IMR-90 (cell line): ENCODE measurements around the gene BRIP1. TPM values are rescaled to one million over a fixed set of nuclear protein-coding genes. Genes with fewer than 3 reads are reported as not detected.

Experiments
- ATAC-seq: fragments of 200-7000 bp; cut with Tn5 transposase; 2 replicates; pipeline ENCODE4 v1.9.1; 2020; ENCODE audit warnings: low read depth, mild to moderate bottlenecking, moderate library complexity
- BruUV-seq: library from RNA; stranded (reverse); fragments of 400-500 nt; replicated peaks from 2 replicates; lab custom pipeline; 2021; lab: Mats Ljungman, UMichigan
- CTCF ChIA-PET: fragments of 300-600 bp; formaldehyde crosslinking; extraction: SDS; loops from one replicate; lab custom pipeline; 2021; ENCODE audit warnings: antibody characterized with exemption; lab: Yijun Ruan, JAX
- POLR2A ChIA-PET: fragments of 300-600 bp; sonication (Branson Sonifier 250); formaldehyde crosslinking; loops from one replicate; lab custom pipeline; 2022; ENCODE audit warnings: antibody characterized with exemption; ENCODE audit not compliant: unreplicated experiment; lab: Charles Lee
- DNase-seq: peaks from one replicate; pipeline ENCODE4 v3.0.0; 2013
- H2AFZ ChIP-seq: replicated peaks from 2 replicates; pipeline ENCODE3; 2013; ENCODE audit warnings: low read length, mild to moderate bottlenecking; ENCODE audit not compliant: poor library complexity
- H2AK5ac ChIP-seq: 2 replicates; pipeline ENCODE4 v1.6.1; 2013; ENCODE audit warnings: low read depth, low read length, inconsistent platforms
- H2AK9ac ChIP-seq: replicated peaks from 2 replicates; pipeline ENCODE3; 2013; ENCODE audit warnings: mild to moderate bottlenecking, low read depth, low read length, moderate library complexity; ENCODE audit not compliant: poor library complexity
- H2BK120ac ChIP-seq: 2 replicates; pipeline ENCODE4 v1.6.1; 2013; ENCODE audit warnings: low read depth, low read length, inconsistent platforms
- H2BK15ac ChIP-seq: 3 replicates; pipeline ENCODE4 v1.6.1; 2013; ENCODE audit warnings: low read depth, low read length, inconsistent platforms
- H2BK20ac ChIP-seq: 2 replicates; pipeline ENCODE4 v1.6.1; 2013; ENCODE audit warnings: low read depth, mild to moderate bottlenecking, inconsistent platforms, low read length, moderate library complexity
- H2BK5ac ChIP-seq: 2 replicates; pipeline ENCODE4 v1.6.1; 2013; ENCODE audit warnings: mild to moderate bottlenecking, low read depth, low read length, inconsistent platforms; ENCODE audit not compliant: poor library complexity, severe bottlenecking
- H3K14ac ChIP-seq: replicated peaks from 2 replicates; pipeline ENCODE4 v1.6.1; 2013; ENCODE audit warnings: low read depth, low read length, inconsistent platforms
- H3K18ac ChIP-seq: 2 replicates; pipeline ENCODE4 v1.6.1; 2013; ENCODE audit warnings: low read depth, low read length, control low read depth
- H3K23ac ChIP-seq: 2 replicates; pipeline ENCODE4 v1.6.1; 2013; ENCODE audit warnings: low read depth, low read length, inconsistent platforms
- H3K27ac ChIP-seq: 2 replicates; pipeline ENCODE4 v1.5.1; 2013; ENCODE audit warnings: mild to moderate bottlenecking, control low read depth, low read length; ENCODE audit not compliant: insufficient read depth
- H3K27me3 ChIP-seq: 2 replicates; pipeline ENCODE4 v1.6.1; 2013; ENCODE audit warnings: low read length; ENCODE audit not compliant: control insufficient read depth, insufficient read depth
- H3K36me3 ChIP-seq: 2 replicates; pipeline ENCODE4 v1.6.1; 2013; ENCODE audit warnings: low read length, mixed read lengths; ENCODE audit not compliant: control insufficient read depth, insufficient read depth
- H3K4ac ChIP-seq: 2 replicates; pipeline ENCODE4 v1.6.1; 2013; ENCODE audit warnings: low read depth, low read length, inconsistent platforms
- H3K4me1 ChIP-seq: 2 replicates; pipeline ENCODE4 v1.6.1; 2013; ENCODE audit warnings: low read length, mixed read lengths; ENCODE audit not compliant: control insufficient read depth, insufficient read depth
- H3K4me2 ChIP-seq: 2 replicates; pipeline ENCODE4 v1.6.1; 2013; ENCODE audit warnings: low read depth, mild to moderate bottlenecking, control low read depth, low read length, moderate library complexity
- H3K4me3 ChIP-seq: 2 replicates; pipeline ENCODE4 v1.5.1; 2013; ENCODE audit warnings: low read depth, mild to moderate bottlenecking, control low read depth, low read length, moderate library complexity; ENCODE audit not compliant: insufficient read depth
- H3K56ac ChIP-seq: 2 replicates; pipeline ENCODE4 v1.6.1; 2013; ENCODE audit warnings: low read length, inconsistent platforms; ENCODE audit not compliant: insufficient read depth; ENCODE audit errors: extremely low read depth
- H3K79me1 ChIP-seq, 2 experiments: 2 replicates each; pipeline ENCODE4 v1.6.1; 2013; ENCODE audit warnings: low read length in 2 of 2, inconsistent platforms in 1 of 2, low read depth in 1 of 2
- H3K9ac ChIP-seq: 2 replicates; pipeline ENCODE4 v1.6.1; 2013; ENCODE audit warnings: low read depth, low read length, control low read depth
- H3K9me1 ChIP-seq: 2 replicates; pipeline ENCODE4 v1.6.1; 2013; ENCODE audit warnings: low read length, inconsistent platforms; ENCODE audit not compliant: insufficient read depth
- H3K9me3 ChIP-seq: 2 replicates; pipeline ENCODE4 v1.6.1; 2013; ENCODE audit warnings: low read length; ENCODE audit not compliant: control insufficient read depth, insufficient read depth
- H4K20me1 ChIP-seq: 2 replicates; pipeline ENCODE4 v1.6.1; 2013; ENCODE audit warnings: low read length, inconsistent platforms; ENCODE audit not compliant: insufficient read depth
- H4K5ac ChIP-seq: 2 replicates; pipeline ENCODE4 v1.6.1; 2013; ENCODE audit warnings: mild to moderate bottlenecking, low read depth, low read length, control low read depth
- H4K8ac ChIP-seq, 2 experiments: 2 replicates each; pipeline ENCODE4 v1.6.1; 2013; ENCODE audit warnings: low read depth in 2 of 2, low read length in 2 of 2, control low read depth in 1 of 2, inconsistent platforms in 1 of 2
- H4K91ac ChIP-seq: 2 replicates; pipeline ENCODE4 v1.6.1; 2013; ENCODE audit warnings: low read depth, low read length, inconsistent platforms; ENCODE audit not compliant: insufficient read depth
- BHLHE40 ChIP-seq: fragments of 150-350 bp; IDR thresholded peaks from 2 replicates; pipeline ENCODE4 v1.6.1; 2016; ENCODE audit warnings: mild to moderate bottlenecking, low read depth, low read length
- CEBPB ChIP-seq: IDR thresholded peaks from 2 replicates; pipeline ENCODE4 v1.6.1; 2012; ENCODE audit warnings: low read depth, low read length, improper control_type of control experiment
- CHD1 ChIP-seq: IDR thresholded peaks from 2 replicates; pipeline ENCODE4 v1.6.1; 2012; ENCODE audit warnings: low read depth, low read length, improper control_type of control experiment
- ELK1 ChIP-seq: fragments of 150-350 bp; IDR thresholded peaks from 2 replicates; pipeline ENCODE4 v1.6.1; 2016; ENCODE audit warnings: low read depth, mild to moderate bottlenecking, low read length, moderate library complexity, borderline replicate concordance
- MAFK ChIP-seq: IDR thresholded peaks from 2 replicates; pipeline ENCODE4 v1.6.1; 2012; ENCODE audit warnings: low read depth, low read length, improper control_type of control experiment
- NFE2L2 ChIP-seq: fragments of 150-350 bp; IDR thresholded peaks from 2 replicates; pipeline ENCODE4 v1.6.1; 2016; ENCODE audit warnings: low read depth, mild to moderate bottlenecking, low read length
- POLR2A ChIP-seq: IDR thresholded peaks from 2 replicates; pipeline ENCODE4 v1.6.1; 2012; ENCODE audit warnings: mild to moderate bottlenecking, low read depth, low read length
- RCOR1 ChIP-seq: IDR thresholded peaks from 2 replicates; pipeline ENCODE4 v1.6.1; 2012; ENCODE audit warnings: mild to moderate bottlenecking, low read length, improper control_type of control experiment; ENCODE audit not compliant: insufficient replicate concordance
- RFX5 ChIP-seq: IDR thresholded peaks from 2 replicates; pipeline ENCODE4 v1.8.0; 2012; ENCODE audit warnings: low read depth, mild to moderate bottlenecking, low read length, moderate library complexity
- WGBS, 2 experiments: methylation state at CpG; one replicate each; pipeline versions ENCODE4 v1.1.5 to v1.1.7; 2013; ENCODE audit warnings: missing lambda C conversion rate in 2 of 2; ENCODE audit not compliant: insufficient read length in 1 of 2; ENCODE audit errors: extremely low coverage in 2 of 2; 5-methylcytosine and 5-hydroxymethylcytosine counted together
- dilution Hi-C: fragments of 300-500 bp; cut with HindIII; formaldehyde crosslinking; loops from one replicate; pipeline ENCODE4 v1.14.3; 2018; ENCODE audit warnings: low sequenced_read_pairs; ENCODE audit not compliant: unreplicated experiment
- in situ Hi-C: fragments of 300-500 bp; cut with MboI; formaldehyde crosslinking; loops from 3 replicates; pipeline ENCODE4 v1.14.3; 2019; ENCODE audit warnings: low sequenced_read_pairs, inconsistent platforms, mixed read lengths
- intact Hi-C: fragments of 100-400 bp; cut with micrococcal nuclease; formaldehyde crosslinking; loops from 2 replicates; pipeline ENCODE4 v1.10.0; 2022
- polyA plus RNA-seq, 3 experiments: library from polyadenylated mRNA; depleted of rRNA; stranded (reverse); fragments of >200 nt; gene quantifications; 2 replicates each; pipeline ENCODE4 v1.2.3, GENCODE V29; 2012; ENCODE audit warnings: low replicate concordance in 1 of 3
- total RNA-seq: library from RNA; depleted of rRNA; stranded (reverse); fragments of >200 nt; gene quantifications from 2 replicates; pipeline ENCODE4 v1.2.3, GENCODE V29; 2012

BRIP1 gene
- total and polyA plus RNA-seq, 2 of the 4 experiments (the other 2 are of a cell fraction), result 6.1 to 19.7 TPM

GRCh38 chr17:61754124-61754523 is 109.2 kb downstream of the BRIP1 start:
- Histone ChIP-seq H3K14ac (no peak overlapping the region), H3K27ac (no peak overlapping the region), H3K4me1 (no peaks in the 10 kb centered on the region), H4K5ac (no peak overlapping the region; the same call in 1 of the 2 replicates), H3K9me3 (peaks cover 2% of the 10 kb centered on the region), H3K4me3 (no peak overlapping the region), H4K20me1 (no peaks in the 10 kb centered on the region), H2AK5ac (no peak overlapping the region), H4K8ac (no peak overlapping the region), H2AK9ac (no peak overlapping the region), H3K18ac (no peak overlapping the region; the same call in 1 of the 2 replicates), H2BK5ac (no peak overlapping the region), H3K56ac (no peak overlapping the region), H3K36me3 (peaks cover 3% of the 10 kb centered on the region; the same call in 1 of the 2 replicates), H3K23ac (no peak overlapping the region), H3K9ac (no peak overlapping the region), H2BK20ac (no peak overlapping the region), H3K9me1 (no peaks in the 10 kb centered on the region), H3K27me3 (no peaks in the 10 kb centered on the region), H3K79me1 (peaks cover 0 to 7% of the 10 kb centered on the region in 2 experiments; a peak in 2 of 4 replicates), H3K4ac (no peak overlapping the region), H2AFZ (no peak overlapping the region), H3K4me2 (no peak overlapping the region), H4K91ac (no peak overlapping the region), H2BK15ac (no peak overlapping the region), H2BK120ac (no peak overlapping the region)
- in situ Hi-C loops, result no loop called here
- ATAC-seq (no peak), DNase-seq (no peak)
- ChIA-PET POLR2A (no interaction called here), CTCF (no interaction called here)
- no CpG with 5 or more reads among the region's 1 CpG for WGBS, 2 experiments
- intact Hi-C loops, result no loop called here
- TF ChIP-seq CEBPB (no peak), POLR2A (no peak), NFE2L2 (no peak), CHD1 (no peak), RFX5 (no peak), ELK1 (no peak), BHLHE40 (no peak), RCOR1 (no peak), MAFK (no peak)
- dilution Hi-C loops, result no loop called here
- BruUV-seq, result no TSS peak
